Endothelial cell (in vitro differentiated cells): Measurements from ENCODE around the gene SIRT6. TPM values are rescaled to one million over a fixed set of nuclear protein-coding genes. Genes with fewer than 3 reads are reported as not detected.

Experiments used
- DNase-seq: peaks from one replicate; pipeline ENCODE4 v3.0.0; 2021; ENCODE audit warnings: low spot score
- H3K27ac Mint-ChIP-seq: one replicate; pipeline ENCODE4 v1.8.0; 2021; ENCODE audit warnings: mixed read lengths, inconsistent platforms; ENCODE audit not compliant: unreplicated experiment
- H3K27me3 Mint-ChIP-seq: one replicate; pipeline ENCODE4 v1.8.0; 2021; ENCODE audit warnings: mild to moderate bottlenecking, moderate library complexity, mixed read lengths, inconsistent platforms; ENCODE audit not compliant: unreplicated experiment
- H3K36me3 Mint-ChIP-seq: one replicate; pipeline ENCODE4 v1.8.0; 2021; ENCODE audit warnings: mild to moderate bottlenecking, low read depth, mixed read lengths, inconsistent platforms; ENCODE audit not compliant: unreplicated experiment
- H3K4me1 Mint-ChIP-seq: one replicate; pipeline ENCODE4 v1.8.0; 2021; ENCODE audit warnings: mild to moderate bottlenecking, mixed read lengths, inconsistent platforms; ENCODE audit not compliant: unreplicated experiment
- H3K4me3 Mint-ChIP-seq: one replicate; pipeline ENCODE4 v1.8.0; 2021; ENCODE audit warnings: mild to moderate bottlenecking, mixed read lengths, inconsistent platforms; ENCODE audit not compliant: unreplicated experiment
- H3K9me3 Mint-ChIP-seq: one replicate; pipeline ENCODE4 v1.8.0; 2021; ENCODE audit warnings: mixed read lengths, inconsistent platforms; ENCODE audit not compliant: unreplicated experiment
- CTCF ChIP-seq: fragments of 200-600 bp; sonication (generic); IDR thresholded peaks from one replicate; pipeline ENCODE4 v1.5.0; 2021; ENCODE audit warnings: antibody characterized with exemption; ENCODE audit not compliant: unreplicated experiment
- total RNA-seq: library from RNA; stranded (reverse); fragmentation: NEBNext Ultra II Directional; extraction: Animal tissue kit (Norgen Biotek cat#: 25700); gene quantifications from one replicate; pipeline ENCODE4 v1.2.1, GENCODE V29; 2021; ENCODE audit not compliant: unreplicated experiment

SIRT6 gene
- total RNA-seq, 1 donor from 2014 or later: 24.6 TPM

DNA sequence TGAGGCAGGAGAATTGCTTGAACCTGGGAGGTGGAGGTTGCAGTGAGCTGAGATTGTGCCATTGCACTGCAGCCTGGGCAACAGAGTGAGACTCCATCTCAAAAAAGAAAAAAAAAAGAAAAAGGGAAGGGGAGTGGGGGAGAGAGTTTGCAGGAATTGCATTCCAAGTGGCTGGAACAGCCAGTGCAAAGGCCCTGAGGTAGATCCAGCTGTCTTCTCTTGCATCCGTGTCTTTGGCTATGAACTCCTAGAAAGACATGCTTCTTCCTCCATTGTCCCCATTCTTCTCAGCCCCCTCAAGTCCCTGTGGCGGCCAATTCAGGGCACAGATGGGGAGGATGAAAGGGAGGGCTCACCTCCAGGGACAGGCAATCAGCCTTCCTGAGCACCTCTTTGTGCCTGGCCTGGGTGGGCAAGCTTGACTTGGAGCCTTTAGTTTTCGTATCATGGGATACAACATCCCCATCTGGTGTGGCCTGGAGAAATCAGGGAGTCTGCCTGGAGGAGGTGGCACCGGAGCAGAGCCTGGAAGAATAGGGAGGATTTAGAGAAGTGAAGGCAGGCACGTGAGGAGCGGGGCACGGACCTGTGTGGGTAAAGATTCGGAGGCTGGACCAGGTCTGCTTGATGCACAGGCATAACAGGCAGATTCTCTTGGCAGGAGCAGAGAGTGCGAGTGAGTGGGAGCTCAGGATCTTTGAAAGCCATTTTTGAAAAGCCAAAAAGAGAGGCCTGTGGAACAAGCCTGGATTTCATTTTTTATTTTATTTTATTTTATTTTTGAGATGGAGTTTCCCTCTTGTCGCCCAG lies 5.2 kb upstream of the SIRT6 start:
- TF ChIP-seq CTCF: no peak
- H3K27me3 Mint-ChIP-seq: peaks cover 5% of the 10 kb centered on the region
- H3K9me3 Mint-ChIP-seq: no peaks in the 10 kb centered on the region
- H3K36me3 Mint-ChIP-seq: no peaks in the 10 kb centered on the region
- H3K27ac Mint-ChIP-seq: no peak overlapping the region
- H3K4me1 Mint-ChIP-seq: no peaks in the 10 kb centered on the region
- DNase-seq: no peak
- H3K4me3 Mint-ChIP-seq: no peak overlapping the region

DNA sequence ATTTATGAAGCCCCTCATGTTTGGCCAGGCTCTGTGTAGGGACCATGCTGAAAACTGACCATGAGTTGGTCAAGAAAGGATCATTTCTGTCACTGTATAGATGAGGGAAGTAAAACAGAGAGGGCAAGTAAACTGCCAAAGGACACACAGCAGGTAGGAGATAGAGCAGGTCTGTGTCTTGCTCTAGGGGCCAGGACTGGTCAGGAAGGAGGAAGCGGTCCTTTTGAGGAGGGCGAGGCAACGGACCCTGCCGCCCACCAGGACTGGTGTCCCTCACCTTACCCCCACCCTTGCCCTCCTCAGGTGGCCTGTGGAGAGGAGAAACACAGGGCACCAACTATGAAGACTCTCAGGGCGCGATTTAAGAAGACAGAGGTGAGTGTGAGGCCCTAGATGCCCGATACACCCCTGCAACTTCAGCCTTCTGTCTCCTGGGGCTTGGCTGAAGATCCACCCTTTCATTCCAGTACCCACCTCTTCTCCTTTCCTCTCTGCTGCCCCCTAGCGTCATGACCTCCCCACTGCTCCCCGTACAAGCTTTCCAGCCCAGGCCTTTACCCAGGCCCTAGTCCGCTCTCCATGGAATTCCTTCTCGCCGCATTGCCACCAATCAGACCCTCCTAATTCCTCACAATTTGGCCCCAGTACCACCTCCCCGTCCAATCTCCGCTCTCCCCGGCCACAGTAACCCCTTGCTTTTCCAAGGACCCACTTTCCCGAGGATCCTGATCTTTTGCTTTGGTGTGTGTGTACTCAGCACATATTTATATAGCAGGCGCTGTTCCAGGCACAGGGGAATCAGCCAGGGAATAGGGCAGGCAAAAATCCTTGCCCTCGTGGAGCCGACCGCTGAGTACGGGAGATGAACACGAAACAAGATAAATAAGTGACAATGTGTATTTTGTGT lies 4.0 kb upstream of the SIRT6 start:
- Mint-ChIP-seq H3K9me3 (no peaks in the 10 kb centered on the region), H3K27me3 (peaks cover 3% of the 10 kb centered on the region), H3K27ac (peak overlapping the region; percentile 54), H3K4me1 (peaks cover 3% of the 10 kb centered on the region), H3K4me3 (no peak overlapping the region), H3K36me3 (no peaks in the 10 kb centered on the region)
- TF ChIP-seq CTCF: peak; percentile 76
- DNase-seq: peak; percentile 87

DNA sequence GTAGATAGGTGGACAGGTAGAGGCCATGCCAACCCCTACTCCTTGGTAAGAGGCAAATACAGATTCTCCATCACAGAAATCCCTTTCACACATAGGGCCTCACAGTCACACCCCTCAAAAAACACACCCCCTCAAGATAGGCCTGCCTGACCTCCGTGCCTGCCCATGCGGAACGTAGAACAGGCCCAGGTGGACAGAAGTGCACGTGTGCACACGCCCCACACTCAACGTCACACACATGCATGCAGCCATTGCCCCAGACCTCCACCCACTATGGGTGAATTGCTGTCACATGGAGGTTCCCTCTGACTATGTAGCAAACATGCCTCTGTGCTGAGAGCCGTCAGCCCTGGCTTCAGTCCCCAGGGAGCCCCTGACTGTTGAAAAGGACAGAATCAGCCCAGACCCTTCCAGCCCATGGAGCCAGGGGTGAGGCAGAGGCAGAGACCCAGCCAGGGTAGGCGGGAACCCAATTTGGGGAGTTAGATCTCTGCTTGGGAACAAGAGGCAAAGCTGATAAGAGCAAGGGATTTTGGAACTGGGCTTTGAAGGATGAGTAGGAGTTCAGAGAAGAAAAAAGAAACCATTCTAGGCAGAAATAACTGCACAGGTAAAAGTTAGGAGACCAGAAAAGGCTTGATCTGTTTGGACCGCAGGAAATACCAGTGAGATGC lies 3.2 kb upstream of the SIRT6 start:
- H3K4me3 Mint-ChIP-seq: peak overlapping the region; percentile 42
- peaks cover 3% of the 10 kb centered on the region for H3K4me1 Mint-ChIP-seq
- H3K36me3 Mint-ChIP-seq: no peaks in the 10 kb centered on the region
- no peak for DNase-seq
- H3K27me3 Mint-ChIP-seq: peaks cover 3% of the 10 kb centered on the region
- TF ChIP-seq CTCF: no peak
- H3K9me3 Mint-ChIP-seq: no peaks in the 10 kb centered on the region
- H3K27ac Mint-ChIP-seq: no peak overlapping the region

DNA sequence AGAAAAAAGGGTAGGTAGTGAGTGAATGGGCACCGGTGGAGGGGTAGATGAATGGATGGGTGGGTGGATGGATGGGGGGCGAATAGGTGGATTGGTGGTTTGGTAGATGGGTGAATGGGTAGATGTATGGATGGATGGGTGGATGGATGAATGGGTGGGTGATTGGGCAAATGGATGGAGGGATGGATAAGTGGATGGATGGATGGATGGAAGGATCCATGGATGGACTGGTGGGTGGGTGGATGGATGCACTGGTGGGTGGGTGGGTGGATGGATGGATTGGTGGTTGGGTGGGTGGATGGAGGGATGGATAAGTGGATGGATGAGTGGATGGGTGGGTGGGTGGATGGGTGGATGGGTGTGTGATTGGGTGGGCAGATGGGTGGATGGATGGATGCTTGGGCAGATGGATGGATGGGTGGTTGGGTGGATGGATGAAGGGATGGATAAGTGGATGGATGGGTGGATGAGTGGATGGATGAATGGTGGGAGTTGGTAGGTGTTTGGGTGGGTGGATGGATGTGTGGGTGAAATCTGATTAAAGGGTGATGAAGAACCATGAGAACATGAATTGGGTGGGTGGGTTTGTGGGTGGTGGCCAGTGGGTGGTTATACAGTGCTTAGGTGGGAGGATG lies 2.5 kb upstream of the SIRT6 start:
- H3K4me3 Mint-ChIP-seq: peak overlapping the region; percentile 42
- no peaks in the 10 kb centered on the region for H3K36me3 Mint-ChIP-seq
- no peak overlapping the region for H3K27ac Mint-ChIP-seq
- DNase-seq: no peak
- H3K9me3 Mint-ChIP-seq: no peaks in the 10 kb centered on the region
- peaks cover 3% of the 10 kb centered on the region for H3K27me3 Mint-ChIP-seq
- H3K4me1 Mint-ChIP-seq: peaks cover 3% of the 10 kb centered on the region
- TF ChIP-seq CTCF: no peak
